NT2/D1 (cell line): ENCODE data around the gene CDCA3.

Source experiments
- SUZ12 ChIP-seq: IDR thresholded peaks from 2 replicates; pipeline ENCODE4 v1.6.1; 2011; ENCODE audit not compliant: insufficient read length, insufficient read depth; ENCODE audit errors: extremely low read depth
- YY1 ChIP-seq: IDR thresholded peaks from 2 replicates; pipeline ENCODE4 v1.6.1; 2011; ENCODE audit not compliant: insufficient read length, insufficient read depth
- ZNF274 ChIP-seq: IDR thresholded peaks from 2 replicates; pipeline ENCODE4 v1.6.1; 2011; ENCODE audit warnings: mild to moderate bottlenecking, low read depth, low read length

GRCh38 chr12:6854036-6854435 lies 3.0 kb upstream of the CDCA3 start:
- no peak for TF ChIP-seq ZNF274
- TF ChIP-seq SUZ12 = no peak
- no peak for TF ChIP-seq YY1
